EL (cell line): ENCODE results near the gene RFFL.
"Not testable (repeated sequence)": the region's sequence is repeated elsewhere in the genome, so short reads cannot be mapped to it uniquely, and the experiment has no call there.

ENCODE experiments used
- DNase-seq: peaks from one replicate; pipeline ENCODE4 v3.0.0-alpha.2; 2016

The RFFL gene

GRCh38 chr17:35002876-35003551 is 60.5 kb downstream of the RFFL start:
- DNase-seq, result no peak

DNA sequence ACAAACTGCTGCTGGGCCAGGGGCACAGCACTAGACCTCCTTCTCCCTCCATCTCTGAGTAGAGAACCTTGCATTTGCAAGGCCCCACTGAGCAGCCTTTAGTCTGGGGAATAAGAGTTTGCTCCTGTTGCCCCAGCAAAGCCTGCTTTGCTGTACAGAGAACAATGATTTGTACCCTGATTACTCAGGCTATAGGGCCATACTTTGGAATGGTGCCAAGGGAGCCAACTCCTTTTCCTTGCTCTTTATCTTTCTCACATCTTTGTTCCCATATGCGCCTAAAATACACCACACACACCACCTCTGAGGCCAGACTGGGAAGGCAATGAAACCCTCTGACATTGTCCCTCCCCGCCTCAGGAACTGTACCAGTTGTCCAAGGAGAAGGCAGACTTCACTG is 62.0 kb downstream of the RFFL start:
- DNase-seq, result no peak

GRCh38 chr17:35000965-35001364 is 62.5 kb downstream of the RFFL start:
- not testable (repeated sequence) for DNase-seq

DNA sequence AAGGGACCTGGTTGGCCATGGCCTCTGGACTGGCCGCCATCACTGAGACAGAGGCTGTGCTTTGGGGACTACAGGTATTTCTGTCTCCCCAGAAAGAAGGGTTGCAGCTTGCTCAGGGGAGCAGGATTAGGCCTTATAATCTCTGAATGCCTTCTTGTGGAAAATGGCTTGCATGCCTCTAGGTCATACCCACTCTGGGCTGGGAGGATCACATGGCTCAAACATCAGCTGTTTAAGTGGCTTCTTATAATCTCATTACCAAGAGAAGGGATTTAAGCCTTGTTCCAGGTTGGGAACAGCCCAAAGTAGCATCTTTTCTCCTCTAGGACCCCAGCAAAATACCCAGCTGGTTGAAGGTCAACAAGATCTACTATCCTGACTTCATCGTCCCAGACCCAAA is 64.1 kb downstream of the RFFL start:
- DNase-seq, result no peak

- peak; percentile 68 for DNase-seq
These were observed 65.3 kb downstream of the RFFL start for GRCh38 chr17:34998205-34998604.

DNA sequence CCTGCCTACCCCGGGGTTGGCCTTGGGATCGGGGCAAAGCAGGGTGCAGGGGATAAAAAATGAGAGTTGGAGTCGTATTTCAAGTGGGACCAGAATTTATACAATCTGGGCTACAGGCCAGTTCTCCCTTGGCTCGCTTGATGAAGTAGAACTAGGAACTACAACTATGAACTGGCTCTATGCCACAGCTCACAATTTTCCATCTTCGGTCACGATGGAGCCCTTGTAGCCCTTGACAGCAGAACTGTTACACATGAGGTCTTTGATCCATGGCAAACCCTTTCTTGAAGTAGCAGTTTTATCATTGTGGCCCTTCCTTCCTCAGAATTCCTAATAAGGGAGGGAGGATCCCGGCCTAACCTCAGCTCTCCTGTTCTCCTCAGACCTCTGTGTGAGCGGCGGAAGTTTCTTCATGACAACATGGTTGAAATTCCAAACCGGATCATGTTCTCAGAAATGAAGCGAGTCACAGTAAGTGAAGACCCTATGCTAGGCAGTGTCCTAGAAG is 66.1 kb downstream of the RFFL start:
- DNase-seq, result no peak

- DNase-seq, result no peak
These were observed 66.9 kb downstream of the RFFL start for GRCh38 chr17:34996422-34997285.

- peak; percentile 31 for DNase-seq
These were observed 70.5 kb downstream of the RFFL start for GRCh38 chr17:34993031-34993430.

GRCh38 chr17:34991606-34992005 is 71.9 kb downstream of the RFFL start:
- no peak for DNase-seq

DNA sequence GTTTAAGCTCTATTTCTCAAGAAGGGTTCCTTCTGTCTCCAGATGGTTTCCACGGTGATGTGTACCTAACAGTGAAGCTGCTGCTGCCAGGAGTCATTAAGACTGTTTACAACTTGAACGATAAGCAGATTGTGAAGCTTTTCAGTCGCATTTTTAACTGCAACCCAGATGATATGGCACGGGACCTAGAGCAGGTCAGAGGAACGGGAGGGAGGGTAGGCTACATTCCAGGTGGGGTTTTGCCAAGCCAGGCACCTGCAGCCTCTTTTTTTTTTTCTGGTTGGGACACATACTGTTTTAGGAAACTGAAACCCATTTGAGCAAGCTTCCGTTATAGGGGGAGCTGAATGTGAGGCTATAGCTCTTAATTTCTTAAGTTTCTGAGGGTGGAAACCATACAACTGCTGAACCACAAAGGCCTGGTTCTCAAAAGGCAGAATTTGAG is 72.6 kb downstream of the RFFL start:
- DNase-seq, result no peak

GRCh38 chr17:34989473-34989872 is 74.0 kb downstream of the RFFL start:
- DNase-seq, result no peak

DNA sequence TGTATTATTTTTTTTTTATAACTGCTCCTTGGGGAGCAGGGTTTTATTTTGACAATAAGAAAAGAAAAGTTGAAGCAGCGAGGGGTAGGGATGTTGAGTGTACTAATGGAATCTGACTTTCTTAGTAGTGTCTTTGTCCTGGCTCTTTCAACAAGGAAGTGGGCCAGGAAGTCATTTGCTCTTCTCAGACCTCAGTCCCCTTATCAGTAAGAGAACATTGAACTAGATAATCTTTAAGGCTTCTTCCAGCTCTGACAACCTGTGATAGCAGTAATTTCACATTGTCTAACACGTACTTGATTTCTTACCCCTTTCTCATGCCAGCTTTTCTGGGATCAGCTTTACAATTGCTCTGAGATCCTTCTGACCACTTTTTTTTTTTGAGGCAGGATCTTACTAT is 74.9 kb downstream of the RFFL start:
- DNase-seq, result no peak

DNA sequence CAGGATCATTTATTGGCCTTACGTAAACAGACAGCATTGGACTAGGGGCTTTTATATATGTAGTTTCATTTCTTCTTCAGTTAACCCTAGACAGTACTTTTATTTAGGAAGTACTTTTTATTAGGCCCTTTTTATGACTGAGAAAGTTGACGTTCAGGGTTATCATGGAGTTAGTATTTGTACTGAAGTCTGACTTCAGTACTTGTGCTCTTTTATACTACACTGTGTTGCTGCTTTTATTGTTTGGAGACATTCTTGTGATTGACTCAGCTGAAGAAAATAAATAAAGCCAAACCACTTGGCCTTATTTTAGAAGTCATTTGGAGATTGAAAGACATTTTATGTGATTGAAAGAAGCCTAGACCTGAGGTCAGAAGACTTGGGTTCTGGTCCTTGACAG is 76.3 kb downstream of the RFFL start:
- no peak for DNase-seq

DNA sequence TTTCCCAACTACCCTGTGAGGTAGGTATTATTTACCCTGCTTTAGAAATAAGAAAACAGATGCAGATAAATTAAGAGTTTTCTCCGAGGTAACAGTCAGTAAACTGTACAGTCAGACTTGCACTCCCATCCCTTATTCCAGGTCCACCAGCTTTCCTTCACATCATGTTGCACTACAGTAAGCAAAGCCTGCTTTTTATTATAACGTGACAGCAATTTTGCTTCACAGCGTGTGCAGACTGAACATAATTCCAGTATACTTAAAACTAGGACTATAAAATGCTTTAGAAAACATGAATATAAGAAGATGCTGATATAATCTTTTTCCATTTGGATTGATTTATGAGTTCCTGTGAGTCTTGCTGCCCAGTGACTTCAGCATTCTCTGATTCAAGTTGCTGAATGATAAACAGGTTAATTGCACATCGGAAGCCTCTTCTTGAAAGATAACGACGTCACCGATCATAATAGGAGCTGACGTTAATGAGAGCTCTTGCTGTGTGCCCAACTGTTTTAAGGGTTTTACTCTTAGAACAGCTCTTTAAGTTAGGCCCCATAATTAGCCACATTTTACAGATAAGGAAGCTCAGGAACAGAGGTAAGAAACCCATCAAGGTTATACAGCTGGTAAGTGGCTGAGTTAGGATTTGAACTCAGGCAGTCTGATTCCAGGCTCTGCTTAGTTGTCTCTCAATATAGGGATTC is 81.8 kb downstream of the RFFL start:
- DNase-seq, result peak; percentile 29

DNA sequence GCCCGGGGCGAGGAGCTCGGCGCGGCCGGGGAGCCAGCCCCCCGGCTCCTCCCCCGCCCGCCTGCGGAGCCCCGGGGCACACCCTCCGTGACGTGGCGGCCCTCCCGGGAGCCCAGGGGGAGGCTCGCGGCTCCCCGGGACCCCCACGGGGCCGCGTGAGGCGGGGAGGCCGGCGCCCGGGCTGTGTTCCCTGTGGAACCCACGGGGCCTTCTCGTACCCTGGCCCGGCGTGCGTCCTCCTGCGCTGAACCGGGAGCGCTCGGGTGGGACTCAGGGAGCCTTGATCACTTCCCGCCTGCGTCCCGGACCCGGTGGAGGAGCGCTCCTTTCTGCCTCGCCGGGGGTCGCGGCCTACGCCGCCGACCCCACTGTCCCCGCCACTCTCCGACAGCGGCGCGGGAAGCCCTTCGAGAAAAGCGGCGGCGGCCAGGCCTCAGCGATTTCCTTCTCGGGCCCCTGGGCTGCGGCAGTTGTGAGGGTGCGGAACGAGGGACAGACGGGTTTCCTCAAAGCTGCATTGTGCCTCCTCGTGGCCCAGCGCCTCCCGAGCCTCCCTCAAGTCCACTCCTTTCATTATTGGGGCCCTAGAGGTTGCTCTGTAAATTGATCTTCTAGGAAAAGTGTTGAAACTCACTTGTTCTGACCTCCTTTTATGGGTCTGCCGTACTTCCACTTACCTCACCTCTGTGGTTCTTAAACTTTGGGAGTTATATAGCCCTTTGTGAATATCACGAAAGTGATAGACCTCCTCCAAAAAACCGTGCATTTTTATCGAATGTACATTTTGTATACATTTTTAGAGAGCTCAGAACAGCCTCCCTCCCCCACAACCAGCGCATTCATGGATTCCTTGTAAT is 82.6 kb downstream of the RFFL start:
- DNase-seq, result peak; percentile 87

GRCh38 chr17:34980353-34980680 is 83.2 kb downstream of the RFFL start, which contains the start of gene LIG3:
Gene LIG3 (plus strand): TSS chr17:34980512. CDS start chr17:34983006, 2,494 bp downstream.
- DNase-seq, result peak; percentile 94

- no peak for DNase-seq
These were observed 83.7 kb downstream of the RFFL start for GRCh38 chr17:34979650-34980352.

DNA sequence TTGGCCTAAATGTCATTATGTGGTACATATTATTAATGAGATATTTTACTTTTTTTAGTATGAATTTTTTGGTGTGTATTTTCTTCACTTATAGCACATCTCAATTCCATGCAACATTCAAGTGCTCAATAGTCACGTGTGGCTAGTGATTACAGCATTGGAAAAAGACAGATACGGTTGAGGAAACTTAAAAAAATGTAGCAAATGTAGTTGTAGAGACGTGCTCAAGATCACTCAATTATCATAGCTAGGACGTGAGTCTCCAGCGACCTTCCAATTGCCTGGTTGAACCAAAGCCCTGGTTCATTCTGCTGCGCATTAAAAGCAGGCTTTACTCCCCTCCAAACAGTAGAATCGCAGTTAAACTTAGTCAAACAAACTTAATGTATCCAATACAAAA is 84.4 kb downstream of the RFFL start:
- no peak for DNase-seq

GRCh38 chr17:34974794-34975785 is 88.4 kb downstream of the RFFL start:
- DNase-seq, result no peak

GRCh38 chr17:34974179-34974578 is 89.3 kb downstream of the RFFL start:
- no peak for DNase-seq
